MM.1S (cell line): Measurements from ENCODE around the gene UNC93A.
"Not testable (repeated sequence)": the region's sequence is repeated elsewhere in the genome, so short reads cannot be mapped to it uniquely, and the experiment has no call there.

ENCODE experiments used
- EZH2 ChIP-seq: fragments of 300-600 bp; sonication (generic); optimal IDR thresholded peaks from 2 replicates; pipeline ENCODE3; 2017; ENCODE audit warnings: low read depth, mild to moderate bottlenecking, antibody characterized with exemption, low read length, mixed read lengths
- EZH2phosphoT487 ChIP-seq: fragments of 300-600 bp; sonication (generic); IDR thresholded peaks from 2 replicates; pipeline ENCODE4 v1.6.1; 2018; ENCODE audit warnings: antibody characterized with exemption, low read length
- TF ChIP-seq, protein P1 (sequence below): fragments of 300-600 bp; sonication (generic); IDR thresholded peaks from 2 replicates; pipeline ENCODE4 v1.5.1; 2016; ENCODE audit warnings: antibody characterized with exemption, low read length, mixed read lengths

DNA sequence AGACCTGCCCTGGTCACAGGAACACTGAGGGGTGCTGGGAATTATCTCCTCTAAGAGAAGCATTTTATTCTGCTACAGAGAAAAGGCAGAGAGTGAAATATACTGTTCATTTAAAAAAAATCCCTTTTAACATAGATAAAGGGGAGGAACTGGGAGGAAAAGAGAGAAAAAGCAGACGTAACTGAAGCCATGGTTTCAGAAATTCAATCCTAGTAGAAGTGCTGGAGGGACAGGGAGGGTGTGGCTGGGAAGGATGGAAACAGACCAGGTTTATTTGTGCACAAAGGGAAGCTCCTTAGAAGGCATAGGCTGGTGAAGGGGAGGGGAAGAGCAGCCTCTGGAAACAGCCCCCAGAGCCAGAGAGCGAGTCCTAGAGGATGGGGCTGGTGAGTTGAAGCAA, 1.8 kb upstream of the UNC93A start:
- TF ChIP-seq, protein P1, sequence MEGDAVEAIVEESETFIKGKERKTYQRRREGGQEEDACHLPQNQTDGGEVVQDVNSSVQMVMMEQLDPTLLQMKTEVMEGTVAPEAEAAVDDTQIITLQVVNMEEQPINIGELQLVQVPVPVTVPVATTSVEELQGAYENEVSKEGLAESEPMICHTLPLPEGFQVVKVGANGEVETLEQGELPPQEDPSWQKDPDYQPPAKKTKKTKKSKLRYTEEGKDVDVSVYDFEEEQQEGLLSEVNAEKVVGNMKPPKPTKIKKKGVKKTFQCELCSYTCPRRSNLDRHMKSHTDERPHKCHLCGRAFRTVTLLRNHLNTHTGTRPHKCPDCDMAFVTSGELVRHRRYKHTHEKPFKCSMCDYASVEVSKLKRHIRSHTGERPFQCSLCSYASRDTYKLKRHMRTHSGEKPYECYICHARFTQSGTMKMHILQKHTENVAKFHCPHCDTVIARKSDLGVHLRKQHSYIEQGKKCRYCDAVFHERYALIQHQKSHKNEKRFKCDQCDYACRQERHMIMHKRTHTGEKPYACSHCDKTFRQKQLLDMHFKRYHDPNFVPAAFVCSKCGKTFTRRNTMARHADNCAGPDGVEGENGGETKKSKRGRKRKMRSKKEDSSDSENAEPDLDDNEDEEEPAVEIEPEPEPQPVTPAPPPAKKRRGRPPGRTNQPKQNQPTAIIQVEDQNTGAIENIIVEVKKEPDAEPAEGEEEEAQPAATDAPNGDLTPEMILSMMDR: not testable (repeated sequence)
- not testable (repeated sequence) for TF ChIP-seq EZH2phosphoT487, EZH2
